ENCODE results near the gene DPP7.

- TF ChIP-seq CTCF (IDR thresholded peaks at IDR 0.05; ENCODE audit: insufficient read depth, low read length) (no peak), GABPA (IDR thresholded peaks at IDR 0.05; ENCODE audit: low read depth) (no peak), POLR2AphosphoS5 (IDR thresholded peaks at IDR 0.05; ENCODE audit: low read depth) (no peak), REST (IDR thresholded peaks at IDR 0.05; ENCODE audit: insufficient replicate concordance, low read depth) (no peak), SPI1 (IDR thresholded peaks at IDR 0.05; ENCODE audit: borderline replicate concordance, low read depth) (no peak)
These were observed 46.4 kb upstream of the DPP7 start for GRCh38 chr9:137160716-137161557.

Measured in HL-60 (cell line).